Measurements from ENCODE around the gene DPP4. TPM values are rescaled to one million over a fixed set of nuclear protein-coding genes. Genes with fewer than 3 reads are reported as not detected.

DPP4 gene
- total RNA-seq, 1 donor from 2014 or later: 55.9 TPM

DNA sequence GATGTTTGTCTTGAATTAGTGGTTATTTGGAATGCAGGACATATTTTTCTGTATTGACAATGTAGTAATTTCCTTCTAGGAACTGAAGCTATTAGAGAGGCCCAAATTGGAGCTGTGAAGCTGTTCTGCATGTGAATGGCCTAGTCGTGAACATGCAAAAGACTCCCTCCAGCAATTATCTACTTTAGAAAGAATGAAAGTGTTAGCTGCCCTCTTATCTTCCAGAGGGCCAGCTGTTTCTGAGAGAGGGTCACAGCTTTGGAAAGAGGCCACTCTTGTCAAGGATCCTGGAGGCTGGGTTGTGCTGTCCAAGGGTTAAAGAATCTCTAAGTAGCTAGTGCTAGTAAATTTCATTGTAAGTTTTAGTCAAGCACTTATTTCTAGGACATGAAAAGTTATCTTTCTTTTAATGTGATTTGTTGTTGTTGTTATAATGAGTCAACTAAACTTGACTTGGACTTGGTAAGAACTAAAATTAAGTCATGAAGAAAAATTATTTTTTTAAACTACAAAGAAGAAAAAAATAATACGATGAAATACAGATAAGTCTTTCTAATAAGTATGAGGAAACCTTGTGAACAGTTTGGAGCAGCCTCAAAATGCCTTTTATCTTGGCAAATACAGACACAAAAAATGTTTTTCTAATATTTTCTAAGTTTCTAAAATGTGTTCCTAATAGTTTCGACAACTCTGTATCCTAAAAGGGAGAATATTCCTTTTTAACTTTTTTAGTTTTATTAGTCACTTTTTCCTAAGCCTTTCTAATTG lies 36.8 kb downstream of the DPP4 start:
- Mint-ChIP-seq H3K4me1 (ENCODE audit: unreplicated experiment) (no peaks in the 10 kb centered on the region), H3K4me3 (no peak overlapping the region), H3K9me3 (no peaks in the 10 kb centered on the region), H3K36me3 (no peaks in the 10 kb centered on the region), H3K27me3 (no peaks in the 10 kb centered on the region), H3K27ac (no peak overlapping the region)
- TF ChIP-seq CTCF (conservative IDR thresholded peaks at IDR 0.05): no peak
- DNase-seq (ENCODE audit: extremely low spot score, unreplicated experiment): no peak

- Mint-ChIP-seq H3K36me3 (peaks cover 6% of the 10 kb centered on the region), H3K9me3 (no peaks in the 10 kb centered on the region), H3K27ac (no peak overlapping the region), H3K4me1 (ENCODE audit: unreplicated experiment) (no peaks in the 10 kb centered on the region), H3K27me3 (no peaks in the 10 kb centered on the region), H3K4me3 (no peak overlapping the region)
- no peak for DNase-seq (ENCODE audit: extremely low spot score, unreplicated experiment)
- no peak for TF ChIP-seq CTCF (conservative IDR thresholded peaks at IDR 0.05)
Measured at GRCh38 chr2:162035981-162036380, 38.0 kb downstream of the DPP4 start.

- Mint-ChIP-seq H3K4me3 (no peak overlapping the region), H3K27ac (no peak overlapping the region), H3K9me3 (no peaks in the 10 kb centered on the region), H3K36me3 (peaks cover 6% of the 10 kb centered on the region), H3K27me3 (no peaks in the 10 kb centered on the region), H3K4me1 (ENCODE audit: unreplicated experiment) (peaks cover 10% of the 10 kb centered on the region)
- TF ChIP-seq CTCF (conservative IDR thresholded peaks at IDR 0.05): no peak
- DNase-seq (ENCODE audit: extremely low spot score, unreplicated experiment): no peak
Measured at GRCh38 chr2:162030363-162031190, 43.4 kb downstream of the DPP4 start.

DNA sequence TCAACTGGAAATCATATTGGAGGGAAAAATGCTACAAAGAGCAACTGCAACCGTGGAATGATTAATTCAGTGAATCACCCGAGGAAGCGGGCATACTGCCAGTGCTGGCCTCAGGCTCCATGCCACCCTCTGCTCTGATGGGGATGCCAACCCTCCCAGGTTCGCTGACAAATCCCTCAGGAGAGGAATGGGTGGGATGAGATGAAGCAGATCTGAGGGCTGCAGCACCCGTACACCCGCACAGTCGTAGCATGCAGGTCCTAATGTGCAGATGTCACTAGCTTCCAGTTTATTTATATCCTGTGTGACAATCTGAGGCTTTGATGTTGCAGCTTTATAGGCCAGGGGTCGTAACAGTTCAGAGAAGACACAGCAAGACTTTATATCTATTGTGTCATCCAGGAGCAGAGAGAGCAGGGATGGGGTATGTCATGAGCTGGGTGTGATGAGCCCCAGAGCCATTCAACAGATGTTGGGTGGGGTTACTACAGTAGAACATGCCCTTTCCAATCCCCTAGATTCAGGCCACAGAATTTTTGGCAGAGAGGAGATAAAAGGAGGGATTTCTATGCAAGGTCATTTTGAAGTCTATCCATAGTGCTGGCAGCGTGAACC lies 44.6 kb downstream of the DPP4 start:
- Mint-ChIP-seq H3K27me3 (no peaks in the 10 kb centered on the region), H3K4me1 (ENCODE audit: unreplicated experiment) (peaks cover 12% of the 10 kb centered on the region), H3K27ac (no peak overlapping the region), H3K36me3 (peaks cover 6% of the 10 kb centered on the region), H3K9me3 (no peaks in the 10 kb centered on the region), H3K4me3 (no peak overlapping the region)
- DNase-seq (ENCODE audit: extremely low spot score, unreplicated experiment): no peak
- TF ChIP-seq CTCF (conservative IDR thresholded peaks at IDR 0.05): no peak

DNA sequence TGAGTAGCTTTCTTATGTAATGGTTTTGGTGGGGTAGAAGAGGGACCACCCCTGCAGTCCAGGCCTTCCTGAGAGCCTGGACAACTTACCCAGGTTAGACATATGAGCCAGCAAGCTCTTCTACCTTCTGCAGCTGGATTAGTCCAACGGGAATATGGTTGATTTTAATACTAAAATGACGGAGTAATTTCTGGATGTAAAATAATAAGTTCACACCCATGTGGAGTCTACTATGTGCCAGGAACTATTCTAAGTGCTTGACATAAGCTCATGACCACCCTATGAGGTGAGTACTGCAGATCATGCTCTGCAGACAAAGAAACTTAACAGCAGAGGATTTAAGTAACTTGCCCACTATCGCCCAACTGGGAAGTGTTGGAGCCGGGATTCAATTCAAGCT lies 45.5 kb downstream of the DPP4 start:
- Mint-ChIP-seq H3K9me3 (no peaks in the 10 kb centered on the region), H3K36me3 (peaks cover 6% of the 10 kb centered on the region), H3K27me3 (no peaks in the 10 kb centered on the region), H3K4me1 (ENCODE audit: unreplicated experiment) (peaks cover 12% of the 10 kb centered on the region), H3K4me3 (no peak overlapping the region), H3K27ac (no peak overlapping the region)
- no peak for DNase-seq (ENCODE audit: extremely low spot score, unreplicated experiment)
- TF ChIP-seq CTCF (conservative IDR thresholded peaks at IDR 0.05): no peak
